HCT116 (cell line): ENCODE measurements around the gene SUMO4. TPM values are rescaled to one million over a fixed set of nuclear protein-coding genes. Genes with fewer than 3 reads are reported as not detected.

Experiments
- ATAC-seq: fragments of 200-7000 bp; cut with Tn5 transposase; 2 replicates; pipeline ENCODE4 v1.9.1; 2020; ENCODE audit warnings: mild to moderate bottlenecking, moderate library complexity
- BruUV-seq: library from RNA; stranded (reverse); fragments of 400-500 nt; replicated peaks from 2 replicates; lab custom pipeline; 2021; lab: Mats Ljungman, UMichigan
- CTCF ChIA-PET: fragments of 300-600 bp; sonication (Branson Sonifier 250); formaldehyde crosslinking; loops from one replicate; lab custom pipeline; 2021; ENCODE audit warnings: antibody characterized with exemption; lab: Charles Lee
- POLR2A ChIA-PET: fragments of 300-600, 350-600 bp; sonication (Branson Sonifier 250); formaldehyde crosslinking; loops from one replicate; lab custom pipeline; 2021; ENCODE audit warnings: antibody characterized with exemption; lab: Charles Lee
- RAD21 ChIA-PET, 2 experiments: fragments of 300-600 bp; sonication (Branson Sonifier 250); formaldehyde crosslinking; loops; one replicate each; lab custom pipeline; 2023; ENCODE audit warnings: low total read pairs in 2 of 2; ENCODE audit not compliant: uncharacterized antibody in 2 of 2, unreplicated experiment in 2 of 2, low non-redundant PET in 1 of 2; lab: Charles Lee
- DNase-seq: peaks from one replicate; pipeline ENCODE4 v3.0.0-alpha.2; 2010; ENCODE audit warnings: low read depth, low spot score
- H2AFZ ChIP-seq: fragments of 200-600 bp; shearing (Covaris generic), sonication (generic); 2 replicates; pipeline ENCODE4 v1.6.1; 2017; ENCODE audit warnings: low read depth, mixed run types, mixed read lengths, antibody characterized with exemption, low read length; ENCODE audit not compliant: poor library complexity, severe bottlenecking
- H3K27ac ChIP-seq: 2 replicates; pipeline ENCODE4 v1.5.1; 2012; ENCODE audit warnings: low read depth, low read length
- H3K27me3 ChIP-seq: fragments of 200-600 bp; sonication (generic); 2 replicates; pipeline ENCODE4 v1.6.1; 2016; ENCODE audit warnings: mixed run types, low read length, mixed read lengths; ENCODE audit not compliant: insufficient read depth
- H3K36me3 ChIP-seq, 2 experiments: fragments of 200-500 bp in 1 of 2; fragments of 200-600 bp in 1 of 2; sonication (Bioruptor generic) in 1 of 2; sonication (generic) in 1 of 2; 2 replicates each; pipeline versions ENCODE4 v1.5.1 to v1.6.1; 2014 to 2016; ENCODE audit warnings: low read length in 2 of 2, inconsistent platforms in 1 of 2, mixed read lengths in 1 of 2, mixed run types in 1 of 2; ENCODE audit not compliant: insufficient read depth in 2 of 2, control insufficient read depth in 1 of 2
- H3K4me1 ChIP-seq, 2 experiments: fragments of 200-600 bp in 1 of 2; sonication (generic) in 1 of 2; 2 replicates each; pipeline versions ENCODE4 v1.5.1 to v1.6.1; 2012 to 2017; ENCODE audit warnings: low read length in 2 of 2, inconsistent platforms in 1 of 2, mild to moderate bottlenecking in 1 of 2, mixed read lengths in 1 of 2, mixed run types in 1 of 2, moderate library complexity in 1 of 2; ENCODE audit not compliant: insufficient read depth in 2 of 2, control insufficient read depth in 1 of 2
- H3K4me2 ChIP-seq: fragments of 200-600 bp; sonication (generic); 2 replicates; pipeline ENCODE4 v1.6.1; 2017; ENCODE audit warnings: mixed run types, low read length, mixed read lengths
- H3K4me3 ChIP-seq, 2 experiments: fragments of 200-600 bp in 1 of 2; sonication (generic) in 1 of 2; replicated peaks in 1 of 2; 2 replicates each; pipeline ENCODE4 v1.5.1; 2011 to 2016; ENCODE audit warnings: low read length in 2 of 2, control low read depth in 1 of 2, low read depth in 1 of 2, mild to moderate bottlenecking in 1 of 2, mixed read lengths in 1 of 2, mixed run types in 1 of 2
- H3K79me2 ChIP-seq: fragments of 200-600 bp; sonication (generic); 2 replicates; pipeline ENCODE4 v1.6.1; 2017; ENCODE audit warnings: mild to moderate bottlenecking, mixed run types, low read length, moderate library complexity, mixed read lengths; ENCODE audit not compliant: insufficient read depth
- H3K9ac ChIP-seq: fragments of 200-600 bp; sonication (generic); 2 replicates; pipeline ENCODE4 v1.6.1; 2016; ENCODE audit warnings: low read length, mixed read lengths
- H3K9me2 ChIP-seq: fragments of 200-600 bp; sonication (generic), shearing (Covaris generic); 2 replicates; pipeline ENCODE4 v1.6.1; 2017; ENCODE audit warnings: mixed run types, mild to moderate bottlenecking, moderate library complexity; ENCODE audit not compliant: insufficient read depth
- H3K9me3 ChIP-seq, 2 experiments: fragments of 200-500 bp in 1 of 2; fragments of 200-600 bp in 1 of 2; sonication (Bioruptor generic) in 1 of 2; sonication (generic) in 1 of 2; 2 replicates each; pipeline ENCODE4 v1.6.1; 2014 to 2017; ENCODE audit warnings: low read length in 2 of 2, mixed read lengths in 2 of 2, inconsistent platforms in 1 of 2, low read depth in 1 of 2, mild to moderate bottlenecking in 1 of 2, mixed run types in 1 of 2, moderate library complexity in 1 of 2; ENCODE audit not compliant: control insufficient read depth in 1 of 2, insufficient read depth in 1 of 2
- H4K20me1 ChIP-seq: fragments of 200-600 bp; sonication (generic), shearing (Covaris generic); 2 replicates; pipeline ENCODE4 v1.6.1; 2017; ENCODE audit warnings: mixed run types, mild to moderate bottlenecking, moderate library complexity; ENCODE audit not compliant: insufficient read depth
- CBX3 ChIP-seq: IDR thresholded peaks from 2 replicates; pipeline ENCODE4 v1.6.1; 2012; ENCODE audit warnings: low read depth
- CEBPB ChIP-seq: IDR thresholded peaks from 2 replicates; pipeline ENCODE4 v1.6.1; 2012; ENCODE audit warnings: low read depth
- EGR1 ChIP-seq: IDR thresholded peaks from 2 replicates; pipeline ENCODE4 v1.6.1; 2012; ENCODE audit warnings: low read depth
- ELF1 ChIP-seq: IDR thresholded peaks from 2 replicates; pipeline ENCODE4 v1.6.1; 2012; ENCODE audit warnings: low read depth, borderline replicate concordance
- EZH2 ChIP-seq: fragments of 200-600 bp; sonication (generic); IDR thresholded peaks from 2 replicates; pipeline ENCODE4 v1.6.1; 2017; ENCODE audit warnings: antibody characterized with exemption, mixed run types
- EZH2phosphoT487 ChIP-seq: fragments of 200-600 bp; IDR thresholded peaks from 2 replicates; pipeline ENCODE4 v1.6.1; 2018; ENCODE audit warnings: antibody characterized with exemption, borderline replicate concordance
- POLR2A ChIP-seq: IDR thresholded peaks from 2 replicates; pipeline ENCODE4 v1.7.0; 2011; ENCODE audit warnings: borderline replicate concordance; ENCODE audit not compliant: insufficient read depth, insufficient read length; ENCODE audit errors: extremely low read depth
- POLR2AphosphoS5 ChIP-seq: IDR thresholded peaks from 2 replicates; pipeline ENCODE4 v1.6.1; 2011; ENCODE audit warnings: mild to moderate bottlenecking, low read depth, low read length, moderate library complexity
- SRF ChIP-seq: IDR thresholded peaks from 2 replicates; pipeline ENCODE4 v1.6.1; 2012; ENCODE audit warnings: low read depth
- TCF7L2 ChIP-seq: IDR thresholded peaks from 2 replicates; pipeline ENCODE4 v1.7.0; 2011; ENCODE audit warnings: borderline replicate concordance, inconsistent platforms; ENCODE audit not compliant: insufficient read depth, insufficient read length; ENCODE audit errors: extremely low read depth
- ZFX ChIP-seq: fragments of 450-650 bp; IDR thresholded peaks from 2 replicates; pipeline ENCODE4 v1.6.1; 2017
- ZNF274 ChIP-seq: fragments of 200-500 bp; sonication (Bioruptor generic); IDR thresholded peaks from 2 replicates; pipeline ENCODE4 v1.6.1; 2014; ENCODE audit warnings: mild to moderate bottlenecking, low read depth, low read length, inconsistent platforms
- intact Hi-C: fragments of 100-400 bp; cut with micrococcal nuclease; formaldehyde crosslinking; loops from 2 replicates; pipeline ENCODE4 v1.10.0; 2022
- total RNA-seq: library from RNA; stranded (reverse); gene quantifications from one replicate; pipeline ENCODE4 v1.2.1, GENCODE V29; 2021; ENCODE audit not compliant: unreplicated experiment
- TF ChIP-seq, protein P1 (sequence below): IDR thresholded peaks from 2 replicates; pipeline ENCODE4 v1.6.1; 2012; ENCODE audit warnings: low read depth
- TF ChIP-seq, protein P2 (sequence below): IDR thresholded peaks from 2 replicates; pipeline ENCODE4 v1.6.1; 2012
- TF ChIP-seq, protein P3 (sequence below), 3 experiments: fragments of 200-600 bp in 1 of 3; sonication (generic) in 1 of 3; IDR thresholded peaks in 2 of 3; conservative IDR thresholded peaks in 1 of 3; 2 replicates each; pipeline ENCODE4 v1.5.1; 2012 to 2017; ENCODE audit warnings: low read depth in 2 of 3, low read length in 2 of 3, antibody characterized with exemption in 1 of 3, borderline replicate concordance in 1 of 3, control low read depth in 1 of 3, mild to moderate bottlenecking in 1 of 3, mixed read lengths in 1 of 3, mixed run types in 1 of 3, moderate library complexity in 1 of 3; ENCODE audit not compliant: insufficient read depth in 1 of 3
- TF ChIP-seq, protein P4 (sequence below): IDR thresholded peaks from 2 replicates; pipeline ENCODE4 v1.6.1; 2012

SUMO4 gene
- total RNA-seq, 1 experiment from 2014 or later, result 1.6 TPM

DNA sequence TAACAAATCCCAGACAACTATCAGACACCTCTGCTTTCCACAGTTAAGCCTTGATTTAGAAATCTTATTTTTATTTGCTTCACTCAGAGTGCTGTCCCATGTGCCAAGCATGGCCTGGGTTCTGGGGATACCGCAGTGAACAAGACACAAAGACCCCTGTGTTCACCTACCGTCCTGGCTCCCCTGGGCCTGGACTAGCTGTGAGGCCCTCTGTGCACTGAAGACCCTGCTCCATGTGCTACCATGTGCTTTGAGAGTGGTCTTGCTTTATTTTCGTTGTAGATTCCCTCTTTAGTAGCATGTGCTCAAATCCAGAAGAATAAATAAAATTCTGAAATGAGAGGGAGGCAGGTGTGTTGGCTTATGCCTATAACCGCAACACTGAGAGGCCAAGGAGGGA is 22.5 kb downstream of the SUMO4 start (continued):
- TF ChIP-seq, protein P1, sequence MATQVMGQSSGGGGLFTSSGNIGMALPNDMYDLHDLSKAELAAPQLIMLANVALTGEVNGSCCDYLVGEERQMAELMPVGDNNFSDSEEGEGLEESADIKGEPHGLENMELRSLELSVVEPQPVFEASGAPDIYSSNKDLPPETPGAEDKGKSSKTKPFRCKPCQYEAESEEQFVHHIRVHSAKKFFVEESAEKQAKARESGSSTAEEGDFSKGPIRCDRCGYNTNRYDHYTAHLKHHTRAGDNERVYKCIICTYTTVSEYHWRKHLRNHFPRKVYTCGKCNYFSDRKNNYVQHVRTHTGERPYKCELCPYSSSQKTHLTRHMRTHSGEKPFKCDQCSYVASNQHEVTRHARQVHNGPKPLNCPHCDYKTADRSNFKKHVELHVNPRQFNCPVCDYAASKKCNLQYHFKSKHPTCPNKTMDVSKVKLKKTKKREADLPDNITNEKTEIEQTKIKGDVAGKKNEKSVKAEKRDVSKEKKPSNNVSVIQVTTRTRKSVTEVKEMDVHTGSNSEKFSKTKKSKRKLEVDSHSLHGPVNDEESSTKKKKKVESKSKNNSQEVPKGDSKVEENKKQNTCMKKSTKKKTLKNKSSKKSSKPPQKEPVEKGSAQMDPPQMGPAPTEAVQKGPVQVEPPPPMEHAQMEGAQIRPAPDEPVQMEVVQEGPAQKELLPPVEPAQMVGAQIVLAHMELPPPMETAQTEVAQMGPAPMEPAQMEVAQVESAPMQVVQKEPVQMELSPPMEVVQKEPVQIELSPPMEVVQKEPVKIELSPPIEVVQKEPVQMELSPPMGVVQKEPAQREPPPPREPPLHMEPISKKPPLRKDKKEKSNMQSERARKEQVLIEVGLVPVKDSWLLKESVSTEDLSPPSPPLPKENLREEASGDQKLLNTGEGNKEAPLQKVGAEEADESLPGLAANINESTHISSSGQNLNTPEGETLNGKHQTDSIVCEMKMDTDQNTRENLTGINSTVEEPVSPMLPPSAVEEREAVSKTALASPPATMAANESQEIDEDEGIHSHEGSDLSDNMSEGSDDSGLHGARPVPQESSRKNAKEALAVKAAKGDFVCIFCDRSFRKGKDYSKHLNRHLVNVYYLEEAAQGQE, result no peak

DNA sequence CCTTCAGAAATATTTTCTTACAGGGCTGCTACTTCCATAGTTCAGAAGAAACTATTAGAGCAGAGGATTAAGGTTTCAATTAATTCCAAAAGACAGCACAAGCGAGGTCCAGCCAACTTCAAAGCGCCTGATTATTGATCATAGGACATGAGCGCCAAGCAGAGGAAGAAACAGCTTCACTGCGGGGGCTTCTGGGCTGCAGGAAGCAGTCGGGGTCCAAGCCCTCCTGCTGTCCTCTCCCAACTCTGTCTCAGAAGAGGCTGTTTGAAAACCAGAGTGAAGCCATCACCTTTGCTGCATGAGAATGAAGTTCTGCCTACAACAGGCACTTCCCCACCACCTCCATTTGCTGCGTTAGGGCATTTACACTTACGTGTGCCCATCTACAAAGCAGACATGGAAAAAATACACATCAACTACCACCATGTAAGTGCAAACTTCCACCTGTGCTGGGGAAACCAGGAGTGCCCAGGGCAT is 23.9 kb downstream of the SUMO4 start:
- Histone ChIP-seq H3K27me3 (peaks cover 4% of the 10 kb centered on the region; the same call in 1 of the 2 replicates), H3K9me3 (no peaks in the 10 kb centered on the region), H3K79me2 (no peaks in the 10 kb centered on the region), H3K9me2 (no peaks in the 10 kb centered on the region), H3K9ac (no peak overlapping the region), H3K4me3 (no peak overlapping the region), H3K4me2 (no peak overlapping the region), H3K27ac (no peak overlapping the region), H2AFZ (no peak overlapping the region), H3K4me1 (no peaks in the 10 kb centered on the region), H4K20me1 (no peaks in the 10 kb centered on the region), H3K36me3 (no peaks in the 10 kb centered on the region)
- ChIA-PET POLR2A (no interaction called here), RAD21 (no interaction called here), CTCF (no interaction called here)
- DNase-seq, result no peak
- TF ChIP-seq, protein P2, sequence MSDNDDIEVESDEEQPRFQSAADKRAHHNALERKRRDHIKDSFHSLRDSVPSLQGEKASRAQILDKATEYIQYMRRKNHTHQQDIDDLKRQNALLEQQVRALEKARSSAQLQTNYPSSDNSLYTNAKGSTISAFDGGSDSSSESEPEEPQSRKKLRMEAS, result no peak
- TF ChIP-seq SRF, result no peak
- TF ChIP-seq, protein P3, sequence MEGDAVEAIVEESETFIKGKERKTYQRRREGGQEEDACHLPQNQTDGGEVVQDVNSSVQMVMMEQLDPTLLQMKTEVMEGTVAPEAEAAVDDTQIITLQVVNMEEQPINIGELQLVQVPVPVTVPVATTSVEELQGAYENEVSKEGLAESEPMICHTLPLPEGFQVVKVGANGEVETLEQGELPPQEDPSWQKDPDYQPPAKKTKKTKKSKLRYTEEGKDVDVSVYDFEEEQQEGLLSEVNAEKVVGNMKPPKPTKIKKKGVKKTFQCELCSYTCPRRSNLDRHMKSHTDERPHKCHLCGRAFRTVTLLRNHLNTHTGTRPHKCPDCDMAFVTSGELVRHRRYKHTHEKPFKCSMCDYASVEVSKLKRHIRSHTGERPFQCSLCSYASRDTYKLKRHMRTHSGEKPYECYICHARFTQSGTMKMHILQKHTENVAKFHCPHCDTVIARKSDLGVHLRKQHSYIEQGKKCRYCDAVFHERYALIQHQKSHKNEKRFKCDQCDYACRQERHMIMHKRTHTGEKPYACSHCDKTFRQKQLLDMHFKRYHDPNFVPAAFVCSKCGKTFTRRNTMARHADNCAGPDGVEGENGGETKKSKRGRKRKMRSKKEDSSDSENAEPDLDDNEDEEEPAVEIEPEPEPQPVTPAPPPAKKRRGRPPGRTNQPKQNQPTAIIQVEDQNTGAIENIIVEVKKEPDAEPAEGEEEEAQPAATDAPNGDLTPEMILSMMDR (IDR thresholded peaks at IDR 0.05 in 2 of 3, conservative IDR thresholded peaks at IDR 0.05 in 1 of 3; ENCODE audit: borderline replicate concordance in 1 of 3, insufficient read depth in 1 of 3, low read depth in 2 of 3, low read length in 2 of 3), result no peak
- no peak for TF ChIP-seq EGR1
- TF ChIP-seq ZFX, result no peak
- no peak for TF ChIP-seq ELF1
- no peak for TF ChIP-seq EZH2
- no peak for TF ChIP-seq CEBPB
- no peak for TF ChIP-seq TCF7L2
- TF ChIP-seq, protein P4, sequence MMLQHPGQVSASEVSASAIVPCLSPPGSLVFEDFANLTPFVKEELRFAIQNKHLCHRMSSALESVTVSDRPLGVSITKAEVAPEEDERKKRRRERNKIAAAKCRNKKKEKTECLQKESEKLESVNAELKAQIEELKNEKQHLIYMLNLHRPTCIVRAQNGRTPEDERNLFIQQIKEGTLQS, result no peak
- no peak for TF ChIP-seq ZNF274
- TF ChIP-seq POLR2A, result no peak
- TF ChIP-seq CBX3, result no peak
- no peak for TF ChIP-seq POLR2AphosphoS5
- TF ChIP-seq EZH2phosphoT487, result no peak
- no peak for ATAC-seq
- BruUV-seq, result no TSS peak
- intact Hi-C loops, result no loop called here
